Tibial artery (tissue), 4 donors: ENCODE data around the gene PAN3.

ENCODE experiments used
- DNase-seq, 2 donors: peaks; one replicate each; pipeline ENCODE4 v3.0.0-alpha.2; 2019
- H3K27ac ChIP-seq, 2 donors: fragments of 200-600 bp; sonication (generic) in 1 of 2; 1 replicate in 1 of 2; 2 replicates in 1 of 2; pipeline ENCODE4 v1.5.1; 2018 to 2019; ENCODE audit warnings: mild to moderate bottlenecking in 1 of 2
- H3K27me3 ChIP-seq, 2 donors: fragments of 200-600 bp; sonication (generic) in 1 of 2; one replicate each; pipeline versions ENCODE4 v1.5.1 to v1.6.0; 2016 to 2019
- H3K36me3 ChIP-seq, 3 donors: fragments of 200-600 bp; sonication (generic) in 2 of 3; one replicate each; pipeline ENCODE4 v1.5.1; 2016 to 2019; ENCODE audit warnings: mild to moderate bottlenecking in 2 of 3
- H3K4me1 ChIP-seq, 4 donors: fragments of 200-600 bp; sonication (generic) in 2 of 4; 1 replicate in 3 of 4; 2 replicates in 1 of 4; pipeline ENCODE4 v1.5.1; 2016 to 2019
- H3K4me3 ChIP-seq, 2 donors: fragments of 200-600 bp; sonication (generic) in 1 of 2; 1 replicate in 1 of 2; 2 replicates in 1 of 2; pipeline ENCODE4 v1.5.1; 2018 to 2019; ENCODE audit warnings: mild to moderate bottlenecking in 2 of 2
- H3K9me3 ChIP-seq, 3 donors: fragments of 200-600 bp; sonication (generic) in 1 of 3; one replicate each; pipeline ENCODE4 v1.5.1; 2016 to 2019
- intact Hi-C: fragments of 100-400 bp; cut with DNase I; formaldehyde crosslinking; loops from one replicate; pipeline ENCODE4 v1.15.0; 2023; ENCODE audit warnings: low total_unique reads
- TF ChIP-seq, protein P1 (sequence below), 2 experiments: fragments of 200-600 bp in 1 of 2; fragments of 450-650 bp in 1 of 2; IDR thresholded peaks; one replicate each; pipeline ENCODE4 v1.5.1; 2017 to 2019; ENCODE audit warnings: antibody characterized with exemption in 2 of 2, mild to moderate bottlenecking in 1 of 2, moderate library complexity in 1 of 2

Gene PAN3

DNA sequence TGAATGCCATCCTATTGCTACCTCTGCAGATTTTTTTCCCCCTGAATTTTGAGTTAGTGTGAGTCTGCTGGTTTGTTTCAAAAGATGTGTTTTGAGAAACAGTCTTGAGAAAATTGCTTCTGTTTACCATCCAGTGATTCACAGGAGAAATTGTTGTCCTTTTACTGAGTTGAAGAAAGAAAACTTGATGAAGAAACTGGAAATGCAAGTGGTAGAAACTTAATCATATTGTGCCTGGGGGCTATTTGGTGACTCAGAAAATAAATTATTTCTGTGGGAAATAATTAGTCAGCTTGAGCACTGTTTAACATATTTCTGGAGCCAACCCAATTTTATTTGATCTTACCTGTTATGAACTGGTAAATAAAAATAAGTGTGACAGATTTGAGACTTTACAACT, 35.4 kb downstream of the PAN3 start:
- peaks cover 0 to 11% (median 0%) of the 10 kb centered on the region in 3 donors for H3K36me3 ChIP-seq
- intact Hi-C loops: no loop called here
- no peak overlapping the region for H3K4me3 ChIP-seq
- no peaks in the 10 kb centered on the region for H3K4me1 ChIP-seq
- no peaks in the 10 kb centered on the region for H3K9me3 ChIP-seq
- TF ChIP-seq, protein P1, sequence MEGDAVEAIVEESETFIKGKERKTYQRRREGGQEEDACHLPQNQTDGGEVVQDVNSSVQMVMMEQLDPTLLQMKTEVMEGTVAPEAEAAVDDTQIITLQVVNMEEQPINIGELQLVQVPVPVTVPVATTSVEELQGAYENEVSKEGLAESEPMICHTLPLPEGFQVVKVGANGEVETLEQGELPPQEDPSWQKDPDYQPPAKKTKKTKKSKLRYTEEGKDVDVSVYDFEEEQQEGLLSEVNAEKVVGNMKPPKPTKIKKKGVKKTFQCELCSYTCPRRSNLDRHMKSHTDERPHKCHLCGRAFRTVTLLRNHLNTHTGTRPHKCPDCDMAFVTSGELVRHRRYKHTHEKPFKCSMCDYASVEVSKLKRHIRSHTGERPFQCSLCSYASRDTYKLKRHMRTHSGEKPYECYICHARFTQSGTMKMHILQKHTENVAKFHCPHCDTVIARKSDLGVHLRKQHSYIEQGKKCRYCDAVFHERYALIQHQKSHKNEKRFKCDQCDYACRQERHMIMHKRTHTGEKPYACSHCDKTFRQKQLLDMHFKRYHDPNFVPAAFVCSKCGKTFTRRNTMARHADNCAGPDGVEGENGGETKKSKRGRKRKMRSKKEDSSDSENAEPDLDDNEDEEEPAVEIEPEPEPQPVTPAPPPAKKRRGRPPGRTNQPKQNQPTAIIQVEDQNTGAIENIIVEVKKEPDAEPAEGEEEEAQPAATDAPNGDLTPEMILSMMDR (IDR thresholded peaks at IDR 0.05): no peak
- no peaks in the 10 kb centered on the region for H3K27me3 ChIP-seq
- H3K27ac ChIP-seq: no peak overlapping the region
- DNase-seq: no peak

DNA sequence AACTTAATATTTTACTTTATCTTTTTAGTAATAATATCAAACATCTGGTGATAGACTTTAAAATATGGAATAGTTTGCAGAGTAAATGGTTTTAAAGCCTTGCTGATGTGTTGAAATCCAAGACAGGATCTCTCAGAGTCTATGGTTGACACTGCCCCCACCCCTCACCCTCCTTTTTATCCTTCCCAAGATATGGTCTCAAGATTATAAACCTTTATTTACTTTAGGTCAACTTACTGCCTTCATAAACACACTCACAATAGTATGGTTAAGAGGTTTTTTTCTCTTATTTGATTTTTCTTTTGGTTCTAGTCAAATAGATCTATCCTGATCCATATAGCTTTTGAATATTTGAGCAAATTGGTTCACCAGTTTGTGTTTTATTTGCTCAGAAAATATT, 39.0 kb downstream of the PAN3 start:
- H3K9me3 ChIP-seq: no peaks in the 10 kb centered on the region

DNA sequence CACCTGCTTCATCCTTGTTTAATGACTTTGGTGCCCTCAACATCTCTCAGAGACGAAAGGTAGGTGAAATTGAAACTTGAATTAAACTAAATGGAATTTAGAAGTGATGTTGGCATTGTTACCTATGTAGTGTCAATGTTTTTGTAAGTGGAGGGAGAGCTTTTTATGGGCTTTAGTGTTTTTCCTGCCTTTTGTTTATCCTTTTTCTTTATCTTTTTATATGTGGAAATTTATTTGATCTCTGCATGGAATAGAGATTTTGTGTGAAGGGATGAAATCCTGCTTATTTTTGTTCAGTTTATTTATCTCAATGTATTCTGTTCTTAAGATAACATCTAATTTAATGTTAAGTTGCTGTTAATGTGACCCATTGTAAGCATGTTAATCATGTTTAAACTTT, 39.5 kb downstream of the PAN3 start:
- Histone ChIP-seq H3K9me3 (no peaks in the 10 kb centered on the region), H3K4me1 (no peaks in the 10 kb centered on the region), H3K4me3 (no peak overlapping the region), H3K27me3 (no peaks in the 10 kb centered on the region), H3K27ac (no peak overlapping the region), H3K36me3 (peaks cover 0 to 11% (median 0%) of the 10 kb centered on the region in 3 donors)
- intact Hi-C loops: no loop called here
- no peak for DNase-seq
- TF ChIP-seq, protein P1 (IDR thresholded peaks at IDR 0.05): no peak

More for the DNA sequence above, 39.0 kb downstream of the PAN3 start:
- Histone ChIP-seq H3K27me3 (no peaks in the 10 kb centered on the region), H3K4me3 (no peak overlapping the region), H3K36me3 (peaks cover 0 to 11% (median 0%) of the 10 kb centered on the region in 3 donors), H3K4me1 (no peaks in the 10 kb centered on the region), H3K27ac (no peak overlapping the region)
- TF ChIP-seq, protein P1 (IDR thresholded peaks at IDR 0.05): no peak
- intact Hi-C loops: no loop called here
- no peak for DNase-seq

DNA sequence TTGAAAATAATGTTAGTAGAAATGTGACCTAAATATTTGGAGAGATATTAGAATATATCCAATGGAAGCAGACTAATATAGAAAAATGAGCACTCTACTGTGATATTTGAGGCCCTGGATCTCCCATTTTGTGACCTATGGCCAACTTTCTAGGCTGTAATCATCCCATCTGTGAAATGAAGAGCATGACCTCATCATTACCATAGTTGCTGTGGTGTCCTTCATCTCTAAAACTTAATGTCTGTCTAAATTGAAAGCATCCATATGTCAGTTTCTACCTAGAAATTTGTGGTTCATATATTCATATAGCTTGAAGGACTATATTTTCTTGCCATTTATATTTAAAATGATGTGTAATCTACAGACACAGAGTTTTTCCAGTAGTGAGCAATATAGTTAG, 41.6 kb downstream of the PAN3 start:
- Histone ChIP-seq H3K36me3 (peaks cover 0 to 11% (median 0%) of the 10 kb centered on the region in 3 donors), H3K27me3 (no peaks in the 10 kb centered on the region), H3K4me1 (peaks cover 0 to 2% (median 0%) of the 10 kb centered on the region in 4 donors), H3K4me3 (no peak overlapping the region), H3K27ac (no peak overlapping the region), H3K9me3 (no peaks in the 10 kb centered on the region)
- TF ChIP-seq, protein P1 (IDR thresholded peaks at IDR 0.05): no peak
- intact Hi-C loops: no loop called here
- no peak for DNase-seq

DNA sequence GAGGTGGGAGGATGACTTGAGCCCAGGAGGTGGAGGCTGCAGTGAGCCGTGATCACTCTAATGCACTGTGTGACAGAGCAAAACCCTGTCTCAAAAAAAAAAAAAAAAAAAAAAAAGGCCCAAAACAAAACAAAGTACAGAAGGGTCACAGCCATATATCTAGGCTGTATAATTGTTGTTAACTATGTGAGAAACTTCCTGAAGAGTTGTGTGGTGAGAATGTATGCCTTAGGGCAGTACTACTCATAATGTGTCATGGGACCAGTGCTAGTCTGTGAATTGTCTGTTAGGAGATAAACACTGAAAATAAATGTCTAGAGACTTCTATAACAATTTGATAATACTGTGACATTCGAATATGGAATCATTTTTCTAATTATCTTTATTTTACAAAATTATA, 43.1 kb downstream of the PAN3 start:
- intact Hi-C loops: no loop called here
- Histone ChIP-seq H3K4me3 (no peak overlapping the region), H3K36me3 (peaks cover 0 to 7% (median 0%) of the 10 kb centered on the region in 3 donors), H3K27me3 (no peaks in the 10 kb centered on the region), H3K4me1 (peaks cover 0 to 3% (median 0%) of the 10 kb centered on the region in 4 donors), H3K27ac (no peak overlapping the region), H3K9me3 (no peaks in the 10 kb centered on the region)
- TF ChIP-seq, protein P1 (IDR thresholded peaks at IDR 0.05): no peak
- no peak for DNase-seq

DNA sequence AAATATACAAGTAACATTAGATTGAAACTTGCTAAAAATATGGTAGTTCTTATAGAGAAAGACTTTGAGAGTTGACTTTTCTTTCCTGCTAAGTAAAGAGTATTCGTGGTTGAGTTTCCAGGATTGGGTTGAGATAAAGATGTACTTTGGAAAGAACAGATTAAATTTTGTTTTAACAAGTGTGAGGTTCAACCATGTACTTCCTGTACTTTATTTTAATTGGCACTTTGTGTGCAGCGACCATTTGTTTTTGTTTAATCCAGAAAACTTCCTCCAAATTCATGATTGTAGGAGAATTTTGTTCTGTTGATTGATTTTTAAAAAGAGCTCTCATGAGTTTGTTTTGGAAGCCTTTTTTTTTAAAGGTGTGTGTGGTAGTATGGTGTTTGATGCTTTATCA, 46.9 kb downstream of the PAN3 start:
- DNase-seq: no peak
- Histone ChIP-seq H3K9me3 (no peaks in the 10 kb centered on the region), H3K36me3 (peaks cover 3 to 11% (median 3%) of the 10 kb centered on the region in 3 donors), H3K27ac (no peak overlapping the region), H3K27me3 (no peaks in the 10 kb centered on the region), H3K4me3 (no peak overlapping the region), H3K4me1 (peaks cover 0 to 3% (median 0%) of the 10 kb centered on the region in 4 donors)
- intact Hi-C loops: no loop called here
- TF ChIP-seq, protein P1 (IDR thresholded peaks at IDR 0.05): no peak
